H9 (cell line): Measurements from ENCODE around the gene PLEKHO2. TPM values are rescaled to one million over a fixed set of nuclear protein-coding genes. Genes with fewer than 3 reads are reported as not detected.
A peak's percentile ranks its signal among the peaks of the same experiment; 100 is the strongest.

Source experiments
- DNase-seq: peaks from one replicate; pipeline ENCODE4 v3.0.0-alpha.2; 2017
- H2AFZ ChIP-seq: one replicate; pipeline ENCODE4 v1.6.1; 2013; ENCODE audit warnings: mild to moderate bottlenecking, low read length, control low read depth, moderate library complexity
- H2AK5ac ChIP-seq: 2 replicates; pipeline ENCODE4 v1.6.1; 2013; ENCODE audit warnings: low read length, control low read depth, mixed read lengths; ENCODE audit not compliant: insufficient read length
- H2BK120ac ChIP-seq: one replicate; pipeline ENCODE4 v1.6.1; 2013; ENCODE audit warnings: low read depth, mild to moderate bottlenecking, low read length, control low read depth, inconsistent platforms; ENCODE audit not compliant: poor library complexity, severe bottlenecking
- H2BK12ac ChIP-seq: 2 replicates; pipeline ENCODE4 v1.6.1; 2013; ENCODE audit warnings: low read length, control low read depth, mixed read lengths, low read depth; ENCODE audit not compliant: insufficient read length
- H2BK15ac ChIP-seq: 2 replicates; pipeline ENCODE4 v1.6.1; 2013; ENCODE audit warnings: low read depth, low read length, control low read depth
- H2BK20ac ChIP-seq: one replicate; pipeline ENCODE4 v1.6.1; 2013; ENCODE audit warnings: low read depth, mild to moderate bottlenecking, low read length, control low read depth, inconsistent platforms; ENCODE audit not compliant: poor library complexity, severe bottlenecking
- H2BK5ac ChIP-seq: 2 replicates; pipeline ENCODE4 v1.6.1; 2013; ENCODE audit warnings: low read length, control low read depth, mixed read lengths; ENCODE audit not compliant: insufficient read length
- H3K14ac ChIP-seq: 2 replicates; pipeline ENCODE4 v1.6.1; 2013; ENCODE audit warnings: low read length, control low read depth; ENCODE audit not compliant: insufficient read depth
- H3K18ac ChIP-seq: 2 replicates; pipeline ENCODE4 v1.6.1; 2013; ENCODE audit warnings: low read depth, mild to moderate bottlenecking, mixed read lengths, low read length, control low read depth; ENCODE audit not compliant: insufficient read length
- H3K23ac ChIP-seq: 2 replicates; pipeline ENCODE4 v1.6.1; 2013; ENCODE audit warnings: low read length, control low read depth, mixed read lengths, low read depth; ENCODE audit not compliant: insufficient read length
- H3K23me2 ChIP-seq: 2 replicates; pipeline ENCODE4 v1.6.1; 2013; ENCODE audit warnings: low read depth, mild to moderate bottlenecking, mixed read lengths, low read length, control low read depth; ENCODE audit not compliant: insufficient read length, poor library complexity, severe bottlenecking
- H3K27ac ChIP-seq: 2 replicates; pipeline ENCODE4 v1.5.1; 2013; ENCODE audit warnings: low read length, control low read depth, mixed read lengths, low read depth; ENCODE audit not compliant: insufficient read length
- H3K27me3 ChIP-seq: 2 replicates; pipeline ENCODE4 v1.6.1; 2013; ENCODE audit warnings: low read length, control low read depth, inconsistent platforms; ENCODE audit not compliant: insufficient read depth
- H3K4ac ChIP-seq: 2 replicates; pipeline ENCODE4 v1.6.1; 2013; ENCODE audit warnings: low read depth, mild to moderate bottlenecking, control low read depth, inconsistent platforms, low read length, moderate library complexity
- H3K4me1 ChIP-seq: 2 replicates; pipeline ENCODE4 v1.6.1; 2013; ENCODE audit warnings: low read length, control low read depth, inconsistent platforms; ENCODE audit not compliant: insufficient read depth
- H3K4me2 ChIP-seq: 2 replicates; pipeline ENCODE4 v1.6.1; 2013; ENCODE audit warnings: low read length, control low read depth, mixed read lengths; ENCODE audit not compliant: insufficient read length, insufficient read depth
- H3K56ac ChIP-seq: 2 replicates; pipeline ENCODE4 v1.6.1; 2013; ENCODE audit warnings: low read depth, mild to moderate bottlenecking, mixed read lengths, low read length, control low read depth; ENCODE audit not compliant: insufficient read length
- H3K79me1 ChIP-seq: 2 replicates; pipeline ENCODE4 v1.6.1; 2013; ENCODE audit warnings: low read depth, mild to moderate bottlenecking, moderate library complexity, low read length, control low read depth, inconsistent platforms; ENCODE audit not compliant: insufficient read depth, poor library complexity, severe bottlenecking
- H3K79me2 ChIP-seq: 2 replicates; pipeline ENCODE4 v1.6.1; 2013; ENCODE audit warnings: low read length, control low read depth, inconsistent platforms; ENCODE audit not compliant: insufficient read depth
- H3K9ac ChIP-seq: 2 replicates; pipeline ENCODE4 v1.6.1; 2013; ENCODE audit warnings: low read length, control low read depth, mixed read lengths; ENCODE audit not compliant: insufficient read length; ENCODE audit errors: extremely low read depth
- H3K9me3 ChIP-seq: one replicate; pipeline ENCODE4 v1.6.1; 2013; ENCODE audit warnings: low read depth, low read length, inconsistent platforms; ENCODE audit not compliant: control insufficient read depth
- H3T11ph ChIP-seq: one replicate; pipeline ENCODE4 v1.6.1; 2013; ENCODE audit warnings: mild to moderate bottlenecking, low read length, control low read depth, inconsistent platforms
- H4K20me1 ChIP-seq: one replicate; pipeline ENCODE4 v1.6.1; 2013; ENCODE audit not compliant: control insufficient read depth, insufficient read length, insufficient read depth
- H4K5ac ChIP-seq: 2 replicates; pipeline ENCODE4 v1.6.1; 2013; ENCODE audit warnings: low read depth, mild to moderate bottlenecking, mixed read lengths, low read length, control low read depth; ENCODE audit not compliant: insufficient read length
- H4K8ac ChIP-seq: replicated peaks from 2 replicates; pipeline ENCODE4 v1.6.1; 2013; ENCODE audit warnings: low read length, control low read depth, mixed read lengths, low read depth; ENCODE audit not compliant: insufficient read length
- H4K91ac ChIP-seq: 2 replicates; pipeline ENCODE4 v1.6.1; 2013; ENCODE audit warnings: low read depth, mild to moderate bottlenecking, moderate library complexity, mixed read lengths, low read length, control low read depth; ENCODE audit not compliant: insufficient read length
- H3K27ac Mint-ChIP-seq, 3 experiments: 2 replicates in 2 of 3; 3 replicates in 1 of 3; pipeline ENCODE4 v1.8.0; 2020 to 2021; ENCODE audit warnings: mixed read lengths in 3 of 3, mild to moderate bottlenecking in 1 of 3, moderate library complexity in 1 of 3
- H3K27me3 Mint-ChIP-seq: 2 replicates; pipeline ENCODE4 v1.8.0; 2021; ENCODE audit warnings: low read depth, mild to moderate bottlenecking, moderate library complexity, mixed read lengths
- H3K36me3 Mint-ChIP-seq, 3 experiments: 2 replicates in 2 of 3; 3 replicates in 1 of 3; pipeline ENCODE4 v1.8.0; 2020 to 2021; ENCODE audit warnings: low read depth in 3 of 3, mixed read lengths in 3 of 3; ENCODE audit not compliant: insufficient read depth in 1 of 3
- H3K4me1 Mint-ChIP-seq, 2 experiments: 2 replicates each; pipeline ENCODE4 v1.8.0; 2020; ENCODE audit warnings: mixed read lengths in 2 of 2
- H3K4me3 Mint-ChIP-seq, 2 experiments: 2 replicates in 1 of 2; 3 replicates in 1 of 2; pipeline ENCODE4 v1.8.0; 2020 to 2021; ENCODE audit warnings: mild to moderate bottlenecking in 2 of 2, mixed read lengths in 2 of 2, moderate library complexity in 1 of 2
- H3K9me3 Mint-ChIP-seq, 2 experiments: 2 replicates in 1 of 2; 3 replicates in 1 of 2; pipeline ENCODE4 v1.8.0; 2020; ENCODE audit warnings: mild to moderate bottlenecking in 2 of 2, mixed read lengths in 2 of 2, moderate library complexity in 1 of 2
- CTCF ChIP-seq: fragments of 200-600 bp; sonication (generic); conservative IDR thresholded peaks from 3 replicates; pipeline ENCODE4 v1.8.0; 2021; ENCODE audit warnings: antibody characterized with exemption, mild to moderate bottlenecking
- WGBS: extraction: QIAGEN DNeasy Blood & Tissue Kit; methylation state at CpG from one replicate; pipeline ENCODE4 v1.1.7; 2013; ENCODE audit warnings: missing lambda C conversion rate, low lambda C conversion rate, mixed read lengths; ENCODE audit not compliant: insufficient read length; ENCODE audit errors: extremely low coverage; 5-methylcytosine and 5-hydroxymethylcytosine counted together
- total RNA-seq: library from RNA; stranded (reverse); gene quantifications from 2 replicates; pipeline ENCODE4 v1.2.1, GENCODE V29; 2021

Gene PLEKHO2
- total RNA-seq, 1 experiment from 2014 or later: 18.1 TPM

DNA sequence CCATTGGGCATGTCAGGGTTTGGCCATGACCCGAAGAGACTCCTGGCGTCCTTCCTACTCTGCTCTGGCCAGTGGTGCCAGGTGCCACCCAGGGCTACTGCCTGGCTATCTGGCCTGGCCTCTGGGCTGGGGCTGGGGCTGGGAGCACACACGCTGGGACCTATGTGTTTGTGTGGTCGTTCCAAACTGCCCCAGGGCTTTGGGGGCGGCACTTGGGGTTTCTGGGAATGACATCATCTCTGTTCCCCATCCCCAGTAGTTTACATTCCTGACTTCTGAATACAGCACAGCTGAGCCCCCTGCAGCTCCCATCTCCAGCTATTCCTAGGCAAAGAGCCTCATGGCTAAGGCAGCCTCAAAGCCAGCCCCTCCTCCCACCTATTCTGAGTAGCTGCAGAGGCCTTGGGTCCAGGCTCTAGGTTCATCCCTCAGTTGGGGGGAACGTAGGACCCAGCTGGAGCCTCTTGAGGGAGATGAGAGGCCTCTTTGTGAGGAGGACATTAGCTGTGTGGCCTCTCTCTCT is 24.3 kb downstream of the PLEKHO2 start:
- Histone ChIP-seq H4K8ac (no peak overlapping the region), H3K9me3 (no peaks in the 10 kb centered on the region), H3K79me2 (no peaks in the 10 kb centered on the region), H3K9ac (no peak overlapping the region), H3K14ac (no peak overlapping the region), H2BK15ac (no peak overlapping the region), H3T11ph (no peak overlapping the region), H4K91ac (no peak overlapping the region), H2BK12ac (no peak overlapping the region), H2BK20ac (no peak overlapping the region), H2BK5ac (no peak overlapping the region), H3K23me2 (no peaks in the 10 kb centered on the region), H2BK120ac (no peak overlapping the region), H2AFZ (no peak overlapping the region), H4K5ac (no peak overlapping the region), H3K56ac (no peak overlapping the region), H3K27ac (no peak overlapping the region), H3K23ac (no peak overlapping the region), H2AK5ac (no peak overlapping the region), H3K4me1 (peaks cover 9% of the 10 kb centered on the region; the same call in 1 of the 2 replicates), H3K79me1 (no peaks in the 10 kb centered on the region), H3K18ac (no peak overlapping the region), H4K20me1 (no peaks in the 10 kb centered on the region), H3K27me3 (no peaks in the 10 kb centered on the region), H3K4ac (no peak overlapping the region), H3K4me2 (no peak overlapping the region)
- no CpG with 5 or more reads among the region's 6 CpGs for WGBS
- H3K9me3 Mint-ChIP-seq: no peaks in the 10 kb centered on the region
- H3K27me3 Mint-ChIP-seq: no peaks in the 10 kb centered on the region
- peak; percentile 84 for DNase-seq
- no peak for TF ChIP-seq CTCF
- H3K4me1 Mint-ChIP-seq: peaks cover 37 to 46% of the 10 kb centered on the region in 2 experiments
- H3K27ac Mint-ChIP-seq: peak overlapping the region; percentile 89 to 99 (median 90)
- no peak overlapping the region; a peak in 2 of 5 replicates for H3K4me3 Mint-ChIP-seq
- H3K36me3 Mint-ChIP-seq: peaks cover 10 to 26% (median 26%) of the 10 kb centered on the region in 3 experiments
